ENCODE data around the gene SLAMF9.

SLAMF9 gene

GRCh38 chr1:159942632-159943277 is 11.3 kb downstream of the SLAMF9 start:
- TF ChIP-seq CTCF (IDR thresholded peaks at IDR 0.05; ENCODE audit: low read depth, low read length): no peak
- in situ Hi-C loops (cut with HindIII; ENCODE audit: low sequenced_read_pairs): no loop called here

DNA sequence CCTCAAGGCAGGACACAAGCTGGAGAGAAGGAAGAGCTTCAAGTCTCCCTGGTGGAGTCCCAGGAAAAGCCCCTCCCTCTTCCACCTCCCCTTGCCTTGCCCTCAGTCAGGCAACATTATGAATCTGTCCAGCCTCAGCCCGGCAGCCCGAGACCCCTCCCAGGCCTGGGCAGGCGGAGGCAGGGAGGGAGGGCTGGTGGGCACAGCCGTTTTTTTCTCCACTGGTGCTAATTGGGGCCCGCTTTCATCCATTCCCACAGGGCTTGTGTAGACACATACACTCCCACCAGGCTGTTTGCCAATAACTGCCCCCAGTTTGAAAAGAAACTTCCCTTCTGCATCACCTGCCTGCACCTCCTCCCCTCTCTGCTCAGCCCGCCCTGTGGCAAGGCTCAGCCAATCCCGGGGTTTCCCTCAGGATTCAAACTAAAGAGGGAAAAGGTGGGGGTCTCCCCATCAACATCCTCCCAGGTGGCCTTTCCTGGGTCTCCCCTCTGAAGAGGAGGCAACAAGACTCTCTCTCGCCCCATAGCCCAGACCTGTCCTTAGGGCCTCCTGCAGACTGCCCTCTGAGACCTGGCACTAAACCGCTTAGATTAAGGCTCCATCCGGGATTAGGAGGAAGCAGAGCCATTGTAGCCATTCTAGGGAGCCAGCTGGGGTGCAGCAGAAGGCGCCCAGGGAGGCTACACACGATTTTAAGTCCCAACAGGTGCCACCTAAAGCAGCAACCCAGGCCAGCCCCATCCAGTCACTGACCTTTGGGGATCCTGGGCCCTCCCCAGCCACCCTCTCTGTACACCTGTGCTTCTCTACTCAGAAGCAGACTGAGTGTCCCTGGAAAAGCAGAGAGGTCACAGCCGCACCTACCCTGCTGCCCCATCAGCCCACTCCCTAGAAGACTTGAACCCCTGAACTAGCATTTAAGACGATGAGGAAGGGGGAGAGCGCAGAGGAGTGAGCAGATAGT is 12.2 kb downstream of the SLAMF9 start:
- in situ Hi-C loops (cut with HindIII; ENCODE audit: low sequenced_read_pairs): no loop called here
- DNase-seq (ENCODE audit: low read depth, low spot score): no peak
- H3K4me3 ChIP-seq (ENCODE audit: low read depth, low read length): no peak overlapping the region
- no peak for TF ChIP-seq CTCF (IDR thresholded peaks at IDR 0.05; ENCODE audit: low read depth, low read length)

More at GRCh38 chr1:159942632-159943277, 11.3 kb downstream of the SLAMF9 start:
- DNase-seq (ENCODE audit: low read depth, low spot score): no peak
- H3K4me3 ChIP-seq (ENCODE audit: low read depth, low read length): no peak overlapping the region

DNA sequence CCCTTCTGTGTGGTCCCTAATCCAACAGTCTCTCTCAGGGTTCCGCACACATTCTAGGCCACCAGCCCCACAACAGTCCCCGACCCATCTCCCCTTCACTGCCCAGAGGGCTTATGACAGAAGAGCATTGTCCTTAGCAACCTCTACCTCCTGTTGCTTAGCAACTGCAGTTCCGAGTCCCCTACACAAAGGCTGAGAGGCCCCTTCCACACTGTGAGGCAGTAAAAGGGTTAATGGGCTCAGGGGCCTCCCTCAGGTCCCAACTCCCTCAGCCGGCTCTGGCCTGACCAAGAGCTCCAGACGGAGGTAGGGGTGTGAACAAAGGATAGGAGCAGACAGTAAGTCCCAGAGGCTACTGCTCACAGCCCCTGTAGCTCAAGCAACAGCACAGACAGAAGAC is 12.9 kb downstream of the SLAMF9 start:
- in situ Hi-C loops (cut with HindIII; ENCODE audit: low sequenced_read_pairs): no loop called here
- no peak for TF ChIP-seq CTCF (IDR thresholded peaks at IDR 0.05; ENCODE audit: low read depth, low read length)
- no peak for DNase-seq (ENCODE audit: low read depth, low spot score)
- no peak overlapping the region for H3K4me3 ChIP-seq (ENCODE audit: low read depth, low read length)

DNA sequence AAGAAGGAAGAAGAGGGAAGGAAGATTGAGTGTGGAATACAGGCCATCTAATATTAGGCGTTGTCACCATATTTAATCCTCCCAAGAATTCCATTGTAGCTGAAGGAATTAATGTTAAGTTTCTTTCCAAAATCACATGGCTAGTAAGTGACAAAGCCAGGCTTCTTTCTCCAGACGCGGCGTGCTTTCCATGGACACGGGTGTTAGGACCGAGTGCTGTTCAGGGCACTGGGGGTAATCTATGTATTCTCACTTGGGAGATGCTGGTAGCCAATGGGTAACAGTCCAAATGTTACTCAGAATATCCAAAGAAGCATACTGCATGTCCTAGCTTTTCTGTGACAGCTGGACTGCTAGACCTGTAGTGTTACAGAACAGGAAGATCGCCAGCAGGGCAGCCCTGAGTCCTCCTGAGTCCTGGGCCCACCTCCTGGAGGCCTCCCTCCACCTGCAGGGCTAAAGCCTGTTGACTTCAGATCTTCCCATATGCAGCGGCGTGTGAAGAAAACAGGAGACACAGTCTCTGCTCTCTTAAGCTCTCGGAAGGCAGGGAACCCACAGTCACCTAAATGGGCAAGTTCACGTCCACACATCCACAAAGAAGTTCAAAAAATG is 13.9 kb downstream of the SLAMF9 start:
- H3K4me3 ChIP-seq (ENCODE audit: low read depth, low read length): no peak overlapping the region
- TF ChIP-seq CTCF (IDR thresholded peaks at IDR 0.05; ENCODE audit: low read depth, low read length): no peak
- in situ Hi-C loops (cut with HindIII; ENCODE audit: low sequenced_read_pairs): no loop called here
- no peak for DNase-seq (ENCODE audit: low read depth, low spot score)

GRCh38 chr1:159939678-159940002 is 14.4 kb downstream of the SLAMF9 start:
- no peak overlapping the region for H3K4me3 ChIP-seq (ENCODE audit: low read depth, low read length)
- TF ChIP-seq CTCF (IDR thresholded peaks at IDR 0.05; ENCODE audit: low read depth, low read length): no peak
- in situ Hi-C loops (cut with HindIII; ENCODE audit: low sequenced_read_pairs): no loop called here

DNA sequence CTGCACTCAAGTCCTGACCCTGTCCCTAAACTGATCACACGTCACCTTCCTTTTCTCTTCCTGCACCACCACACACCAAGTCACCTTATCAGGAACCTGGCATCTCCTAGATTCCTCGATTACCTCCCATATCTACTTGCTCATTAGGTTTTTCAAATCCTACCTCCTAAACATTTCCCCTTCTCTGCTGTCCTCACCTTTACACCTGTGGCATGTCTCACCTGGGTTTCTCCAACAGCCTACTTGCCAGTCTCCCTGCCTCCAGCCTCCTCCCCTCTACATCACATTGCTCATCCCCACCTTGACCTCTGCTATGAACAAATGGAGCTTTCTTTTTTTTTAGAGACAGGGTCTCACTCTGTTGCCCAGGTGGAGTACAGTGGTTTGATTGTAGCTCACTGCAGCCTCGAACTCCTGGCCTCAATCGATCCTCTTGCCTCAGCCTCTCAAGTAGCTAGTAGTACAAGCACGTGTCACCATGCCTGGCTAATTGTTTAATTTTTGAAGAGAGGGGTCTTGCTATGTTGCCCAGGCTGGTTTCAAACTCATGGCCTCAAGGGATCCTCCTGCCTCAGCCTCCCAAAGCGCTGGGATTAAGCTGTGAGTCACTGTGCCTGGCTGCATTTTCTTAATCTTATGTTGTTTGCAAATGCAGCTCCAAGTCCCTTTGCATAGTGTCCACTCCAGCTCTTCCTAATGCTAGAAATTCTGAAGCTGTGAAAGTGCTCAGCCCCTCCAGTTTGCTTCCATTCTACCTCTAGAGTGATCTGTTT is 14.9 kb downstream of the SLAMF9 start:
- no peak overlapping the region for H3K4me3 ChIP-seq (ENCODE audit: low read depth, low read length)
- no peak for DNase-seq (ENCODE audit: low read depth, low spot score)
- no peak for TF ChIP-seq CTCF (IDR thresholded peaks at IDR 0.05; ENCODE audit: low read depth, low read length)
- in situ Hi-C loops (cut with HindIII; ENCODE audit: low sequenced_read_pairs): no loop called here

More at GRCh38 chr1:159939678-159940002, 14.4 kb downstream of the SLAMF9 start:
- no peak for DNase-seq (ENCODE audit: low read depth, low spot score)
